ENCODE measurements around the gene ST8SIA4.

The ST8SIA4 gene

DNA sequence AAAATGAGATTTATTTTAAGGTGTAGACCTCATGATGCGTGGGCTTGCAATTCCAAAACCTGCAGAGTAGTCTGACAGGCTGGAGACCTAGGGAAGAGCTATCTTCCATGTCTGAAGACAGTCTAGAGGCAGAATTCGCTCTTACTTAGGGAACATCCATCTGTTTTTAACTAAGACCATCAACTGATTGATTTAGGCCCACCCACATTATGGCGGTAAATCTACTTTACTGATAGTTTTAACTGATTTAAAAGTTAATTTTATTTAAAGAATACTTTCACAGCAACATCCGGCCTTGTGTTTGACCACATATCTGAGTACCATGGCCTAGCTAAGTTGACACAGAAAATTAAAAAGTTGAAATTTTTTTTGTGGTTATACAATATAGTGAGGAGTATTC, 6.0 kb upstream of the ST8SIA4 start:
- Histone ChIP-seq H3K36me3 (ENCODE audit: control insufficient read depth, low read length) (no peaks in the 10 kb centered on the region), H3K9me3 (ENCODE audit: control insufficient read depth, insufficient read depth, low read length) (no peaks in the 10 kb centered on the region), H3K4me2 (ENCODE audit: low read length) (no peak overlapping the region), H3K79me2 (ENCODE audit: control insufficient read depth, low read length) (no peaks in the 10 kb centered on the region), H3K4me3 (ENCODE audit: low read length) (no peak overlapping the region), H4K20me1 (ENCODE audit: control insufficient read depth, insufficient read depth, low read depth, low read length) (no peaks in the 10 kb centered on the region), H3K9me2 (replicated peaks; ENCODE audit: control insufficient read depth, low read length) (no peaks in the 10 kb centered on the region), H3F3A (ENCODE audit: control insufficient read depth, insufficient read depth) (no peaks in the 10 kb centered on the region; the same call in 1 of the 2 replicates), H3K27me3 (ENCODE audit: control insufficient read depth, low read length) (peaks cover 4% of the 10 kb centered on the region; the same call in 1 of the 2 replicates), H3K27ac (ENCODE audit: low read depth, low read length) (no peak overlapping the region), H3K4me1 (ENCODE audit: control insufficient read depth, low read length) (peaks cover 28% of the 10 kb centered on the region)
- TF ChIP-seq, protein P1, sequence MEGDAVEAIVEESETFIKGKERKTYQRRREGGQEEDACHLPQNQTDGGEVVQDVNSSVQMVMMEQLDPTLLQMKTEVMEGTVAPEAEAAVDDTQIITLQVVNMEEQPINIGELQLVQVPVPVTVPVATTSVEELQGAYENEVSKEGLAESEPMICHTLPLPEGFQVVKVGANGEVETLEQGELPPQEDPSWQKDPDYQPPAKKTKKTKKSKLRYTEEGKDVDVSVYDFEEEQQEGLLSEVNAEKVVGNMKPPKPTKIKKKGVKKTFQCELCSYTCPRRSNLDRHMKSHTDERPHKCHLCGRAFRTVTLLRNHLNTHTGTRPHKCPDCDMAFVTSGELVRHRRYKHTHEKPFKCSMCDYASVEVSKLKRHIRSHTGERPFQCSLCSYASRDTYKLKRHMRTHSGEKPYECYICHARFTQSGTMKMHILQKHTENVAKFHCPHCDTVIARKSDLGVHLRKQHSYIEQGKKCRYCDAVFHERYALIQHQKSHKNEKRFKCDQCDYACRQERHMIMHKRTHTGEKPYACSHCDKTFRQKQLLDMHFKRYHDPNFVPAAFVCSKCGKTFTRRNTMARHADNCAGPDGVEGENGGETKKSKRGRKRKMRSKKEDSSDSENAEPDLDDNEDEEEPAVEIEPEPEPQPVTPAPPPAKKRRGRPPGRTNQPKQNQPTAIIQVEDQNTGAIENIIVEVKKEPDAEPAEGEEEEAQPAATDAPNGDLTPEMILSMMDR (IDR thresholded peaks at IDR 0.05; ENCODE audit: low read depth, low read length, poor library complexity, severe bottlenecking) = no peak
- no peak for TF ChIP-seq EZH2phosphoT487 (IDR thresholded peaks at IDR 0.05; ENCODE audit: borderline replicate concordance, low read length)

DNA sequence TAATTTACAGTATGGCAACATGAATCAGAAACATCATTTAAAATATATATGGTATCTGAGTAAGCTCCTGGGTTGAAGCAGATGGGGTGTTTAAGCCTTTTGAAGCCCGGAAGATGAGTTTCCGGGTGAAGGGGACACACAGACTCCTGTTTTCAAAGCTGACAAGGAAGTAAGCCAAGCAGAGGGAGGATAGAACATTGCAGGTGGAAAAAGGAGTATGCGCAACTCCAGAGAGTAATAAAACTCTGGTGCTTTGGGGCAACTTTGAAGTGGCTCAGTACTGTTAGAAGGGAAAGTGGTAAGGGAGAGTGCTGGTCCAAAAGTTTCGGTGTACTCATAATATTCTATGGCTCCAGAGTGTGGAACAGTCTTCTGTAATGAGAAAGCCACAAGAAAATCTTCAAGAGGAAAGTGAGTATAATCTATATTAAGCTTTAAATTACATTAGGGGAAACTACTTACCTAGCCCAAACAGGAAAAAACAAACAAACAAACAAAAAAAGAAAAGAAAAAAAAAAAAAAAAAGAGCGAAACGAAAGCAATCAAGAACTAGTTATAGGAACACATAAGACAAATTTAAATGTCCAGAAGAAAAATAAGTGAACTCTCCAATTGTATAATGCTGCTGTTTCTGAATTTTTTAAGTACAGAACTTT, 2.3 kb upstream of the ST8SIA4 start:
- Histone ChIP-seq H3K27ac (ENCODE audit: low read depth, low read length) (peak overlapping the region; percentile 82; the same call in 1 of the 2 replicates), H3K4me2 (ENCODE audit: low read length) (peak overlapping the region; percentile 77)

DNA sequence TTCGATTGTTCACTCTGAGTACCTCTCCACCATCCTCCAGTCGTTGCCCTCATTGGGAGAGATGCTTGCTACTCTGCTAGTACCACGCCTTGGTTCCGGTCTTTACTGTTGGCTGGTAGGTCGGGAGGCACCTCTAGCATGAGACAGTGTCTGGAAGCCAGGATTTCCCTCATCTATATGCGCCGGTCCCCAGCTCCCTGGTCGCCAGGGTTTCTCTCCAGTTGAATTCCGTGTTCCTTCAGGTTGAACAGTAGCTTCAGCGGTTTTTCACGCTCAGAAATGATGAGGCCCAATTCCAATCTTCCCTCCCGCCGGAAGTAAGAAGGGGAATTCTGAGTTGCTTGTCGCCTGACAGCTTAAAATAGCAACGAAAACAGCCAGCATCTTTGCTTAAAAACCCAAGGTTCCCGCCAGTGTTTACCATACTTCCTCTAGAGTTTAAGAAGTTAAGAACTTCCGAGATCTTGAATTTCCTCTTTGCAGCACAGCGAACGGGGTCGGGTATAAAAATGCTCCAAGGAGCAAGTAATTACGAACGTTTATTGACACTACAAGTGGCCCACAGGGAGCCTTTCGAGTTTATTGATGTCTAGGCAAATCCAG, 1.3 kb upstream of the ST8SIA4 start:
- TF ChIP-seq, protein P1 (IDR thresholded peaks at IDR 0.05; ENCODE audit: low read depth, low read length, poor library complexity, severe bottlenecking) = no peak
- no peak for TF ChIP-seq EZH2phosphoT487 (IDR thresholded peaks at IDR 0.05; ENCODE audit: borderline replicate concordance, low read length)
- peaks cover 20% of the 10 kb centered on the region for H3F3A ChIP-seq (ENCODE audit: control insufficient read depth, insufficient read depth)

More for the DNA sequence above, 2.3 kb upstream of the ST8SIA4 start:
- Histone ChIP-seq H3K9me2 (replicated peaks; ENCODE audit: control insufficient read depth, low read length) (no peaks in the 10 kb centered on the region), H4K20me1 (ENCODE audit: control insufficient read depth, insufficient read depth, low read depth, low read length) (no peaks in the 10 kb centered on the region), H3K4me3 (ENCODE audit: low read length) (peak overlapping the region; percentile 89), H3K9me3 (ENCODE audit: control insufficient read depth, insufficient read depth, low read length) (no peaks in the 10 kb centered on the region), H3K27me3 (ENCODE audit: control insufficient read depth, low read length) (peaks cover 4% of the 10 kb centered on the region; the same call in 1 of the 2 replicates), H3K79me2 (ENCODE audit: control insufficient read depth, low read length) (peaks cover 15% of the 10 kb centered on the region), H3F3A (ENCODE audit: control insufficient read depth, insufficient read depth) (peaks cover 18% of the 10 kb centered on the region), H3K4me1 (ENCODE audit: control insufficient read depth, low read length) (peaks cover 43% of the 10 kb centered on the region), H3K36me3 (ENCODE audit: control insufficient read depth, low read length) (peaks cover 4% of the 10 kb centered on the region)
- no peak for TF ChIP-seq EZH2phosphoT487 (IDR thresholded peaks at IDR 0.05; ENCODE audit: borderline replicate concordance, low read length)
- TF ChIP-seq, protein P1 (IDR thresholded peaks at IDR 0.05; ENCODE audit: low read depth, low read length, poor library complexity, severe bottlenecking) = no peak

More for the DNA sequence above, 1.3 kb upstream of the ST8SIA4 start:
- Histone ChIP-seq H3K9me3 (ENCODE audit: control insufficient read depth, insufficient read depth, low read length) (no peaks in the 10 kb centered on the region), H3K4me2 (ENCODE audit: low read length) (peak overlapping the region; percentile 77), H4K20me1 (ENCODE audit: control insufficient read depth, insufficient read depth, low read depth, low read length) (no peaks in the 10 kb centered on the region), H3K9me2 (replicated peaks; ENCODE audit: control insufficient read depth, low read length) (no peaks in the 10 kb centered on the region), H3K4me1 (ENCODE audit: control insufficient read depth, low read length) (peaks cover 53% of the 10 kb centered on the region), H3K79me2 (ENCODE audit: control insufficient read depth, low read length) (peaks cover 25% of the 10 kb centered on the region), H3K27ac (ENCODE audit: low read depth, low read length) (peak overlapping the region; percentile 82), H3K4me3 (ENCODE audit: low read length) (peak overlapping the region; percentile 89), H3K27me3 (ENCODE audit: control insufficient read depth, low read length) (peaks cover 4% of the 10 kb centered on the region; the same call in 1 of the 2 replicates), H3K36me3 (ENCODE audit: control insufficient read depth, low read length) (peaks cover 15% of the 10 kb centered on the region)

Measured in DOHH2 (cell line).